Measurements from ENCODE around the gene GMPPB. TPM values are rescaled to one million over a fixed set of nuclear protein-coding genes. Genes with fewer than 3 reads are reported as not detected.
"Not testable (repeated sequence)": the region's sequence is repeated elsewhere in the genome, so short reads cannot be mapped to it uniquely, and the experiment has no call there.

Gene GMPPB
- total RNA-seq, 4 donors from 2014 or later = 15.6 to 31.7 (median 27.3) TPM

- DNase-seq (ENCODE audit: low spot score) (peak; percentile 75), ATAC-seq (ENCODE audit: low FRiP score) (peak; percentile 50)
- TF ChIP-seq CTCF (IDR thresholded peaks at IDR 0.05) = peak in 1 of 3 donors; percentile 13
Observed at GRCh38 chr3:49689046-49689907, 34.5 kb downstream of the GMPPB start, which contains the start of the genes MST1 and RNF123. Gene MST1 (minus strand): TSS chr3:49689474. CDS start chr3:49688691, 783 bp downstream. Gene RNF123 (plus strand): TSS chr3:49689557. CDS start chr3:49691166, 1,609 bp downstream.

GRCh38 chr3:49688338-49689045 is 35.3 kb downstream of the GMPPB start:
- ATAC-seq (ENCODE audit: low FRiP score); DNase-seq (ENCODE audit: low spot score): not testable (repeated sequence)

- not testable (repeated sequence) for DNase-seq (ENCODE audit: low spot score); ATAC-seq (ENCODE audit: low FRiP score)
Observed at GRCh38 chr3:49687424-49687795, 36.3 kb downstream of the GMPPB start.

GRCh38 chr3:49686769-49687423 is 36.9 kb downstream of the GMPPB start:
- peak; percentile 45 for DNase-seq (ENCODE audit: low spot score)
- ATAC-seq (ENCODE audit: low FRiP score) = peak; percentile 73

GRCh38 chr3:49686346-49686745 is 37.4 kb downstream of the GMPPB start:
- peak; percentile 19 for ATAC-seq (ENCODE audit: low FRiP score)
- not testable (repeated sequence) for DNase-seq (ENCODE audit: low spot score)

- DNase-seq (ENCODE audit: low spot score); ATAC-seq (ENCODE audit: low FRiP score): not testable (repeated sequence)
Observed at GRCh38 chr3:49685846-49686245, 37.9 kb downstream of the GMPPB start.

- ATAC-seq (ENCODE audit: low FRiP score); DNase-seq (ENCODE audit: low spot score): not testable (repeated sequence)
Observed at GRCh38 chr3:49685103-49685502, 38.6 kb downstream of the GMPPB start.

- ATAC-seq (ENCODE audit: low FRiP score) = not testable (repeated sequence)
Observed at GRCh38 chr3:49684453-49684852, 39.3 kb downstream of the GMPPB start.

GRCh38 chr3:49683162-49683561 is 40.6 kb downstream of the GMPPB start:
- ATAC-seq (ENCODE audit: low FRiP score) (peak; percentile 52), DNase-seq (ENCODE audit: low spot score) (no peak)
- TF ChIP-seq CTCF (IDR thresholded peaks at IDR 0.05) = no peak

More at GRCh38 chr3:49684453-49684852, 39.3 kb downstream of the GMPPB start:
- not testable (repeated sequence) for DNase-seq (ENCODE audit: low spot score)

GRCh38 chr3:49681543-49681942 is 42.2 kb downstream of the GMPPB start:
- no peak for TF ChIP-seq CTCF (IDR thresholded peaks at IDR 0.05)
- no peak for DNase-seq (ENCODE audit: low spot score)
- no peak for ATAC-seq (ENCODE audit: low FRiP score)
